ENCODE data around the gene LUC7L2. TPM values are rescaled to one million over a fixed set of nuclear protein-coding genes. Genes with fewer than 3 reads are reported as not detected.

Gene LUC7L2
- total and polyA plus RNA-seq, 2 of the 8 experiments (the other 6 are each of a cell fraction or from before 2014, with no cell fraction given) = 22.9 to 67.8 TPM

- no peak overlapping the region for H3K4ac ChIP-seq (replicated peaks; ENCODE audit: insufficient read length, low read depth, low read length)
- H3K23ac ChIP-seq (ENCODE audit: insufficient read length) = no peak overlapping the region
- H2AFZ ChIP-seq (ENCODE audit: low read length) = no peak overlapping the region
- H3K36me3 ChIP-seq (ENCODE audit: control insufficient read depth in 2 of 4, insufficient read depth in 4 of 4, low read length in 3 of 4) = no peaks in the 10 kb centered on the region
- H3K79me1 ChIP-seq (ENCODE audit: low read depth, low read length) = no peaks in the 10 kb centered on the region; the same call in 1 of the 2 replicates
- H3K4me3 ChIP-seq (ENCODE audit: extremely low read depth in 1 of 4, insufficient read depth in 2 of 4, low read depth in 3 of 4, low read length in 4 of 4) = no peak overlapping the region
- H3K14ac ChIP-seq (ENCODE audit: insufficient read length) = no peak overlapping the region
- H3K18ac ChIP-seq (ENCODE audit: extremely low read depth, low read length) = no peak overlapping the region
- no peak overlapping the region for H3K4me2 ChIP-seq (ENCODE audit: insufficient read depth in 1 of 2, low read depth in 2 of 2, low read length in 2 of 2)
- peaks cover 0 to 11% (median 2%) of the 10 kb centered on the region in 4 experiments; a peak in 2 of 7 replicates for H3K4me1 ChIP-seq (replicated peaks in 1 of 4; ENCODE audit: control insufficient read depth in 3 of 4, insufficient read depth in 4 of 4, low read length in 3 of 4)
- ChIA-PET CTCF (ENCODE audit: partially characterized antibody) (interaction anchor here (0.7 to 1.8 kb wide), 12 partner anchors 10 to 167 kb away, joined by 3 to 11 read pairs (median 4); no protein-coding TSS in a partner anchor), POLR2A (ENCODE audit: partially characterized antibody) (interaction anchor here (0.6 to 2.3 kb wide), 5 partner anchors 10 to 337 kb away, joined by 3 to 6 read pairs (median 3); partner anchors contain the start of gene KLRG2)
- H2BK12ac ChIP-seq (ENCODE audit: low read depth, low read length) = no peak overlapping the region
- no peaks in the 10 kb centered on the region for H3K79me2 ChIP-seq (ENCODE audit: control insufficient read depth in 1 of 2, insufficient read depth in 2 of 2, low read length in 2 of 2)
- no peak for DNase-seq (ENCODE audit: low read depth in 1 of 2, low spot score in 2 of 2)
- no peak overlapping the region for H2BK20ac ChIP-seq (ENCODE audit: low read length)
- H2BK5ac ChIP-seq (ENCODE audit: low read depth, low read length) = no peak overlapping the region
- H4K20me1 ChIP-seq (replicated peaks in 1 of 2; ENCODE audit: control insufficient read depth in 1 of 2, insufficient read depth in 2 of 2, low read length in 2 of 2) = peaks cover 0 to 6% of the 10 kb centered on the region in 2 experiments
- 82% methylated on average over 20 of the region's 20 CpGs; no CpG with 5 or more reads in 1 of the 2 experiments for WGBS, 2 experiments (ENCODE audit: extremely low coverage in 1 of 2, insufficient coverage in 1 of 2, insufficient read length in 1 of 2, insufficient replicate concordance in 2 of 2, low coverage in 1 of 2, low lambda C conversion rate in 2 of 2, missing lambda C conversion rate in 1 of 2)
- no peaks in the 10 kb centered on the region for H3K27me3 ChIP-seq (replicated peaks in 1 of 4; ENCODE audit: control insufficient read depth in 3 of 4, extremely low read depth in 1 of 4, insufficient read depth in 3 of 4, low read length in 3 of 4)
- H2BK120ac ChIP-seq (replicated peaks; ENCODE audit: low read depth, low read length) = no peak overlapping the region
- FAIRE-seq = no peak
- H3K56ac ChIP-seq (replicated peaks; ENCODE audit: insufficient read length, low read depth, low read length) = no peak overlapping the region
- no peak overlapping the region for H2BK15ac ChIP-seq (ENCODE audit: low read length)
- no peak overlapping the region for H3K9ac ChIP-seq (replicated peaks in 1 of 4; ENCODE audit: extremely low read depth in 1 of 4, low read depth in 3 of 4, low read length in 3 of 4)
- H2AK5ac ChIP-seq (ENCODE audit: low read depth, low read length) = no peak overlapping the region
- no peaks in the 10 kb centered on the region for H3K9me3 ChIP-seq (ENCODE audit: insufficient read depth in 2 of 2, low read depth in 1 of 2, low read length in 1 of 2)
- H4K8ac ChIP-seq (ENCODE audit: extremely low read depth, insufficient read depth, low read length) = no peak overlapping the region
- H4K5ac ChIP-seq (ENCODE audit: insufficient read length, low read depth, low read length) = no peak overlapping the region
- H4K91ac ChIP-seq (replicated peaks; ENCODE audit: insufficient read length, low read length) = no peak overlapping the region
- no peak overlapping the region for H3K27ac ChIP-seq (ENCODE audit: low read depth, low read length)
- H3K23me2 ChIP-seq (ENCODE audit: low read depth, low read length) = no peaks in the 10 kb centered on the region
- no peak for TF ChIP-seq RAD21 (IDR thresholded peaks at IDR 0.05 in 1 of 2, conservative IDR thresholded peaks at IDR 0.05 in 1 of 2; ENCODE audit: low read depth in 2 of 2, low read length in 2 of 2)
- no peak for TF ChIP-seq NRF1 (IDR thresholded peaks at IDR 0.05; ENCODE audit: low read depth, low read length)
- TF ChIP-seq GTF2F1 (IDR thresholded peaks at IDR 0.05; ENCODE audit: borderline replicate concordance, low read depth, low read length) = no peak
- no peak for TF ChIP-seq POLR2AphosphoS5 (IDR thresholded peaks at IDR 0.05; ENCODE audit: low read depth, low read length)
These were observed 94.1 kb downstream of the LUC7L2 start for GRCh38 chr7:139453673-139454321.

Data from H1 (cell line).